ENCODE measurements around the gene MLLT10. TPM values are rescaled to one million over a fixed set of nuclear protein-coding genes. Genes with fewer than 3 reads are reported as not detected.

Gene MLLT10
- total and polyA plus RNA-seq, 9 of the 15 experiments (the other 6 are each of a cell fraction or from before 2014, with no cell fraction given) = 18.8 to 81.4 (median 64.2) TPM

DNA sequence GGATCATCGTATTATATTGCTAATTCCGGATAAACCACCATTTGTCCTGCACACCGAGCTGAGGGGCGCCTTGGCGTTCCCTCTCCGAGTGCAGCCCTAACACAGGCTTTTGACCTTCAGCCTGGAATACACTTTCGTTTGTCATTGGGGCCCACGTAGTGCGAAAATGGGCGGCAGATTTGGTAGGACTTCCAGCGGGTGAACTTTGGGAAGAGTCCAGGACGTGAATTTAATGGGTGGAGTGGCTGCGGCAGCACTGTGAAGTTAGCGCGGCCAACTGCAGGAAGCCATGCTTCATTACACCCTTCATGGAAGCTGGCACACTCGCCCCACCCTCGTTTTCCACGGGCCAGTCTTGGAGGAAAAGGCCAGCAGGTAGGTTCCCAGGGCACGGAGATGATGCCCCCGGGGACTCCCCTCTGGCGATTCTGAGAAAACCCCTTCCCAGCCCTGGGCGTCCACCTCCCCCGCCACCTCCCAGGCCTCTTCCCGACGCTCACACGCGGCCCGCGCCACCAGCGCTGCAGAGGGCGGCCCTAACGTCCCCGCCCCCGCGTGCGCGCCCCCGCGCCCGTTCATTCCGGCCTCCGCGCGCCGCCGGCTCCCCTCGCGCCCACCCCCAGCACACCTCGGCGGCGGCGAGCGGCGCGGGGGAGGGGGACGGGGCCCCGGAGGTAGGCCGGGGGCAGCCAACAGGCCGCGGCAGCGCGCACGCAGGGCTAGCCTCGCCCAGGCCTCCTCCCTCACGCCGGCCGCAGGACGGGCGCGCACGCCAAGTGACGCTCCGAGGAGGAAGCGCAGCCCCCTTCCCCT lies at the start of gene MLLT10 (continued):
- no peak for TF ChIP-seq MCM5 (IDR thresholded peaks at IDR 0.05; ENCODE audit: low read depth)
- TF ChIP-seq FOXK1 (CRISPR knock-in tag; IDR thresholded peaks at IDR 0.05; ENCODE audit: borderline replicate concordance) = peak; percentile 60; the same call in 1 of the 2 replicates
- TF ChIP-seq ZFP30 (CRISPR knock-in tag; IDR thresholded peaks at IDR 0.05; ENCODE audit: borderline replicate concordance) = no peak
- TF ChIP-seq ZNF134 (CRISPR knock-in tag; conservative IDR thresholded peaks at IDR 0.05) = 0 out of 2 replicates have a peak, but pooled peaks have one; percentile 8
- TF ChIP-seq TCF7 (IDR thresholded peaks at IDR 0.05; ENCODE audit: borderline replicate concordance) = 0 out of 2 replicates have a peak, but pooled peaks have one; percentile 0
- TF ChIP-seq GABPA (tag; conservative IDR thresholded peaks at IDR 0.05; ENCODE audit: low read depth) = peak; percentile 49; the same call in 1 of the 2 replicates
- no peak for TF ChIP-seq ZNF695 (CRISPR knock-in tag; IDR thresholded peaks at IDR 0.05)
- TF ChIP-seq, protein P1, sequence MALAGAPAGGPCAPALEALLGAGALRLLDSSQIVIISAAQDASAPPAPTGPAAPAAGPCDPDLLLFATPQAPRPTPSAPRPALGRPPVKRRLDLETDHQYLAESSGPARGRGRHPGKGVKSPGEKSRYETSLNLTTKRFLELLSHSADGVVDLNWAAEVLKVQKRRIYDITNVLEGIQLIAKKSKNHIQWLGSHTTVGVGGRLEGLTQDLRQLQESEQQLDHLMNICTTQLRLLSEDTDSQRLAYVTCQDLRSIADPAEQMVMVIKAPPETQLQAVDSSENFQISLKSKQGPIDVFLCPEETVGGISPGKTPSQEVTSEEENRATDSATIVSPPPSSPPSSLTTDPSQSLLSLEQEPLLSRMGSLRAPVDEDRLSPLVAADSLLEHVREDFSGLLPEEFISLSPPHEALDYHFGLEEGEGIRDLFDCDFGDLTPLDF (CRISPR knock-in tag; IDR thresholded peaks at IDR 0.05) = no peak
- TF ChIP-seq, protein P2, sequence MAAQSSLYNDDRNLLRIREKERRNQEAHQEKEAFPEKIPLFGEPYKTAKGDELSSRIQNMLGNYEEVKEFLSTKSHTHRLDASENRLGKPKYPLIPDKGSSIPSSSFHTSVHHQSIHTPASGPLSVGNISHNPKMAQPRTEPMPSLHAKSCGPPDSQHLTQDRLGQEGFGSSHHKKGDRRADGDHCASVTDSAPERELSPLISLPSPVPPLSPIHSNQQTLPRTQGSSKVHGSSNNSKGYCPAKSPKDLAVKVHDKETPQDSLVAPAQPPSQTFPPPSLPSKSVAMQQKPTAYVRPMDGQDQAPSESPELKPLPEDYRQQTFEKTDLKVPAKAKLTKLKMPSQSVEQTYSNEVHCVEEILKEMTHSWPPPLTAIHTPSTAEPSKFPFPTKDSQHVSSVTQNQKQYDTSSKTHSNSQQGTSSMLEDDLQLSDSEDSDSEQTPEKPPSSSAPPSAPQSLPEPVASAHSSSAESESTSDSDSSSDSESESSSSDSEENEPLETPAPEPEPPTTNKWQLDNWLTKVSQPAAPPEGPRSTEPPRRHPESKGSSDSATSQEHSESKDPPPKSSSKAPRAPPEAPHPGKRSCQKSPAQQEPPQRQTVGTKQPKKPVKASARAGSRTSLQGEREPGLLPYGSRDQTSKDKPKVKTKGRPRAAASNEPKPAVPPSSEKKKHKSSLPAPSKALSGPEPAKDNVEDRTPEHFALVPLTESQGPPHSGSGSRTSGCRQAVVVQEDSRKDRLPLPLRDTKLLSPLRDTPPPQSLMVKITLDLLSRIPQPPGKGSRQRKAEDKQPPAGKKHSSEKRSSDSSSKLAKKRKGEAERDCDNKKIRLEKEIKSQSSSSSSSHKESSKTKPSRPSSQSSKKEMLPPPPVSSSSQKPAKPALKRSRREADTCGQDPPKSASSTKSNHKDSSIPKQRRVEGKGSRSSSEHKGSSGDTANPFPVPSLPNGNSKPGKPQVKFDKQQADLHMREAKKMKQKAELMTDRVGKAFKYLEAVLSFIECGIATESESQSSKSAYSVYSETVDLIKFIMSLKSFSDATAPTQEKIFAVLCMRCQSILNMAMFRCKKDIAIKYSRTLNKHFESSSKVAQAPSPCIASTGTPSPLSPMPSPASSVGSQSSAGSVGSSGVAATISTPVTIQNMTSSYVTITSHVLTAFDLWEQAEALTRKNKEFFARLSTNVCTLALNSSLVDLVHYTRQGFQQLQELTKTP (IDR thresholded peaks at IDR 0.05; ENCODE audit: low read depth in 1 of 2, partially characterized antibody in 2 of 2) = peak in 1 of 2 experiments; percentile 82
- peak; percentile 35 for TF ChIP-seq KDM5B (IDR thresholded peaks at IDR 0.05; ENCODE audit: insufficient replicate concordance, low read depth, low read length)
- TF ChIP-seq KAT2B (IDR thresholded peaks at IDR 0.05; ENCODE audit: low read depth, low read length) = no peak
- TF ChIP-seq, protein P3, sequence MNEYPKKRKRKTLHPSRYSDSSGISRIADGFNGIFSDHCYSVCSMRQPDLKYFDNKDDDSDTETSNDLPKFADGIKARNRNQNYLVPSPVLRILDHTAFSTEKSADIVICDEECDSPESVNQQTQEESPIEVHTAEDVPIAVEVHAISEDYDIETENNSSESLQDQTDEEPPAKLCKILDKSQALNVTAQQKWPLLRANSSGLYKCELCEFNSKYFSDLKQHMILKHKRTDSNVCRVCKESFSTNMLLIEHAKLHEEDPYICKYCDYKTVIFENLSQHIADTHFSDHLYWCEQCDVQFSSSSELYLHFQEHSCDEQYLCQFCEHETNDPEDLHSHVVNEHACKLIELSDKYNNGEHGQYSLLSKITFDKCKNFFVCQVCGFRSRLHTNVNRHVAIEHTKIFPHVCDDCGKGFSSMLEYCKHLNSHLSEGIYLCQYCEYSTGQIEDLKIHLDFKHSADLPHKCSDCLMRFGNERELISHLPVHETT (CRISPR knock-in tag; conservative IDR thresholded peaks at IDR 0.05 in 1 of 2, IDR thresholded peaks at IDR 0.05 in 1 of 2) = peak in 1 of 2 experiments; percentile 96; a peak in 2 of 4 replicates
- TF ChIP-seq, protein P4, sequence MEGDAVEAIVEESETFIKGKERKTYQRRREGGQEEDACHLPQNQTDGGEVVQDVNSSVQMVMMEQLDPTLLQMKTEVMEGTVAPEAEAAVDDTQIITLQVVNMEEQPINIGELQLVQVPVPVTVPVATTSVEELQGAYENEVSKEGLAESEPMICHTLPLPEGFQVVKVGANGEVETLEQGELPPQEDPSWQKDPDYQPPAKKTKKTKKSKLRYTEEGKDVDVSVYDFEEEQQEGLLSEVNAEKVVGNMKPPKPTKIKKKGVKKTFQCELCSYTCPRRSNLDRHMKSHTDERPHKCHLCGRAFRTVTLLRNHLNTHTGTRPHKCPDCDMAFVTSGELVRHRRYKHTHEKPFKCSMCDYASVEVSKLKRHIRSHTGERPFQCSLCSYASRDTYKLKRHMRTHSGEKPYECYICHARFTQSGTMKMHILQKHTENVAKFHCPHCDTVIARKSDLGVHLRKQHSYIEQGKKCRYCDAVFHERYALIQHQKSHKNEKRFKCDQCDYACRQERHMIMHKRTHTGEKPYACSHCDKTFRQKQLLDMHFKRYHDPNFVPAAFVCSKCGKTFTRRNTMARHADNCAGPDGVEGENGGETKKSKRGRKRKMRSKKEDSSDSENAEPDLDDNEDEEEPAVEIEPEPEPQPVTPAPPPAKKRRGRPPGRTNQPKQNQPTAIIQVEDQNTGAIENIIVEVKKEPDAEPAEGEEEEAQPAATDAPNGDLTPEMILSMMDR (IDR thresholded peaks at IDR 0.05 in 2 of 3, conservative IDR thresholded peaks at IDR 0.05 in 1 of 3; ENCODE audit: insufficient read depth in 2 of 3, low read depth in 1 of 3, low read length in 3 of 3) = 0 out of 6 replicates have a peak, but pooled peaks of 2 of the 3 experiments have one; percentile 7 to 19
- TF ChIP-seq XRCC5 (IDR thresholded peaks at IDR 0.05; ENCODE audit: low read depth, low read length) = peak; percentile 62; the same call in 1 of the 2 replicates
- no peak for TF ChIP-seq MTF1 (CRISPR knock-in tag; IDR thresholded peaks at IDR 0.05; ENCODE audit: borderline replicate concordance)
- TF ChIP-seq YBX1 (IDR thresholded peaks at IDR 0.05) = no peak
- TF ChIP-seq EZH2 (IDR thresholded peaks at IDR 0.05; ENCODE audit: borderline replicate concordance, low read depth, low read length) = no peak
